OCI-LY3 (cell line): Measurements from ENCODE around the gene SNAPC4.

Experiments used
- EZH2phosphoT487 ChIP-seq: fragments of 200-600 bp; shearing (Covaris generic); IDR thresholded peaks from 2 replicates; pipeline ENCODE4 v1.6.1; 2018; ENCODE audit warnings: antibody characterized with exemption, mixed run types, low read depth
- TF ChIP-seq, protein P1 (sequence below): fragments of 200-600, 300-600 bp; sonication (generic); IDR thresholded peaks from 2 replicates; pipeline ENCODE4 v1.5.1; 2014; ENCODE audit warnings: antibody characterized with exemption, low read length, low read depth

DNA sequence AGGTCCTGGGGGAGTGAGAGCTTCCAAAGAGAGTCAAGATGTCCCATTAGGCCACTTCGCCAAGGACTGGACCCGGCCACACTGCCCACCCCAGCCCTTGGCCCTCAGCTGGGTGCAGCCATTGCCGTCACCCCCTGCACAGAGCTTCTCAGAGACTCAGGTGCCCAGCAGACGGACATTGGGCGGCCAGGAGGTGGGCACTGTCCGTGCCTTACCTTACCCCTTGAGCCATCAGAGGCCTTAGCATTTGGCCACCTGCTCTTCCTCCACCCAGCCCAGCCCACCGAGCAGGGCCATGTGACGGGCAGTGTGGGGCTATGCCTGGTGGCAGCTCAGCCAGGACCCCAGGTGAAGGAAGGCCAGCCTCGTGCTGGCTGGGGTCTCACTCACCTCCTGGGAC lies 33.1 kb downstream of the SNAPC4 start:
- TF ChIP-seq, protein P1, sequence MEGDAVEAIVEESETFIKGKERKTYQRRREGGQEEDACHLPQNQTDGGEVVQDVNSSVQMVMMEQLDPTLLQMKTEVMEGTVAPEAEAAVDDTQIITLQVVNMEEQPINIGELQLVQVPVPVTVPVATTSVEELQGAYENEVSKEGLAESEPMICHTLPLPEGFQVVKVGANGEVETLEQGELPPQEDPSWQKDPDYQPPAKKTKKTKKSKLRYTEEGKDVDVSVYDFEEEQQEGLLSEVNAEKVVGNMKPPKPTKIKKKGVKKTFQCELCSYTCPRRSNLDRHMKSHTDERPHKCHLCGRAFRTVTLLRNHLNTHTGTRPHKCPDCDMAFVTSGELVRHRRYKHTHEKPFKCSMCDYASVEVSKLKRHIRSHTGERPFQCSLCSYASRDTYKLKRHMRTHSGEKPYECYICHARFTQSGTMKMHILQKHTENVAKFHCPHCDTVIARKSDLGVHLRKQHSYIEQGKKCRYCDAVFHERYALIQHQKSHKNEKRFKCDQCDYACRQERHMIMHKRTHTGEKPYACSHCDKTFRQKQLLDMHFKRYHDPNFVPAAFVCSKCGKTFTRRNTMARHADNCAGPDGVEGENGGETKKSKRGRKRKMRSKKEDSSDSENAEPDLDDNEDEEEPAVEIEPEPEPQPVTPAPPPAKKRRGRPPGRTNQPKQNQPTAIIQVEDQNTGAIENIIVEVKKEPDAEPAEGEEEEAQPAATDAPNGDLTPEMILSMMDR = no peak
- TF ChIP-seq EZH2phosphoT487 = no peak
